GM12878 (cell line): ENCODE measurements around the gene NFAT5. TPM values are rescaled to one million over a fixed set of nuclear protein-coding genes. Genes with fewer than 3 reads are reported as not detected.

ENCODE experiments used
- ATAC-seq: fragments of 200-7000 bp; cut with Tn5 transposase; 3 replicates; pipeline ENCODE4 v1.9.1; 2020; ENCODE audit warnings: mild to moderate bottlenecking, moderate library complexity
- BruUV-seq: library from RNA; stranded (reverse); fragments of 400-500 nt; replicated peaks from 2 replicates; lab custom pipeline; 2021; lab: Mats Ljungman, UMichigan
- CTCF ChIA-PET: fragments of 300-600 bp; sonication (Branson Sonifier 250); formaldehyde crosslinking; extraction: SDS; loops from one replicate; lab custom pipeline; 2021; ENCODE audit warnings: inconsistent platforms; lab: Yijun Ruan, JAX
- POLR2A ChIA-PET: fragments of 350-600 bp; formaldehyde crosslinking; extraction: SDS; loops from one replicate; lab custom pipeline; 2021; ENCODE audit warnings: inconsistent platforms; lab: Charles Lee
- RAD21 ChIA-PET: fragments of 300-600 bp; sonication (Branson Sonifier 250); formaldehyde crosslinking; loops from one replicate; lab custom pipeline; 2023; ENCODE audit warnings: antibody characterized with exemption; ENCODE audit not compliant: unreplicated experiment; lab: Charles Lee
- SMC1A ChIA-PET: fragments of 300-600 bp; sonication (Branson Sonifier 250); formaldehyde crosslinking; loops from one replicate; lab custom pipeline; 2023; ENCODE audit not compliant: unreplicated experiment, uncharacterized antibody; lab: Charles Lee
- DNase-seq: peaks from one replicate; pipeline ENCODE4 v3.0.0-alpha.2; 2011; ENCODE audit warnings: low read depth, low spot score
- FAIRE-seq: peaks from 3 replicates; lab custom pipeline; 2011; peaks lifted over from hg19 to GRCh38; lab: Jason Lieb, UNC
- H2AFZ ChIP-seq: 2 replicates; pipeline ENCODE4 v1.6.0; 2011; ENCODE audit warnings: low read depth, low read length, control low read depth; ENCODE audit not compliant: control insufficient read depth
- H3K27ac ChIP-seq: 2 replicates; pipeline ENCODE4 v1.5.1; 2011; ENCODE audit warnings: control low read depth; ENCODE audit not compliant: control insufficient read depth, insufficient read depth
- H3K27me3 ChIP-seq, 2 experiments: replicated peaks in 1 of 2; 2 replicates each; pipeline versions ENCODE4 v1.6.0 to v1.6.1; 2011; ENCODE audit warnings: low read length in 1 of 2; ENCODE audit not compliant: control insufficient read depth in 2 of 2, insufficient read depth in 2 of 2
- H3K36me3 ChIP-seq, 2 experiments: 2 replicates each; pipeline ENCODE4 v1.5.1; 2011; ENCODE audit warnings: low read length in 1 of 2; ENCODE audit not compliant: control insufficient read depth in 2 of 2, insufficient read depth in 2 of 2
- H3K4me1 ChIP-seq: 2 replicates; pipeline ENCODE4 v1.6.1; 2011; ENCODE audit warnings: mild to moderate bottlenecking, low read length, moderate library complexity, mixed read lengths; ENCODE audit not compliant: control insufficient read depth, insufficient read depth
- H3K4me2 ChIP-seq: 2 replicates; pipeline ENCODE4 v1.6.0; 2011; ENCODE audit warnings: control low read depth; ENCODE audit not compliant: control insufficient read depth, insufficient read depth
- H3K4me3 ChIP-seq: fragments of 200-600 bp; sonication (generic); 2 replicates; pipeline ENCODE4 v1.5.1; 2016
- H3K79me2 ChIP-seq: 2 replicates; pipeline ENCODE4 v1.6.0; 2011; ENCODE audit warnings: low read length; ENCODE audit not compliant: control insufficient read depth, insufficient read depth
- H3K9ac ChIP-seq: 2 replicates; pipeline ENCODE4 v1.8.0; 2011; ENCODE audit warnings: low read length, control low read depth, mixed read lengths; ENCODE audit not compliant: control insufficient read depth, insufficient read depth
- H3K9me3 ChIP-seq: replicated peaks from 3 replicates; pipeline ENCODE4 v1.5.1; 2011; ENCODE audit warnings: mild to moderate bottlenecking, low read length; ENCODE audit not compliant: control insufficient read depth, insufficient read depth
- H4K20me1 ChIP-seq: 2 replicates; pipeline ENCODE4 v1.6.0; 2011; ENCODE audit not compliant: control insufficient read depth, insufficient read depth
- CTCF ChIP-seq, 3 experiments: IDR thresholded peaks in 2 of 3; conservative IDR thresholded peaks in 1 of 3; 2 replicates each; pipeline ENCODE4 v1.5.1; 2011; ENCODE audit warnings: low read depth in 3 of 3, low read length in 3 of 3, mild to moderate bottlenecking in 3 of 3, control low read depth in 2 of 3, moderate library complexity in 2 of 3, inconsistent platforms in 1 of 3, mixed read lengths in 1 of 3; ENCODE audit not compliant: control insufficient read depth in 2 of 3, insufficient read depth in 1 of 3; ENCODE audit errors: extremely low read depth in 1 of 3
- EGR1 ChIP-seq, 2 experiments: IDR thresholded peaks; 1 replicate in 1 of 2; 2 replicates in 1 of 2; pipeline ENCODE4 v1.6.1; 2011 to 2012; ENCODE audit warnings: low read depth in 2 of 2, low read length in 2 of 2, borderline replicate concordance in 1 of 2, mild to moderate bottlenecking in 1 of 2, moderate library complexity in 1 of 2
- MEF2B ChIP-seq: fragments of 450-650 bp; IDR thresholded peaks from 2 replicates; pipeline ENCODE4 v1.6.1; 2018; ENCODE audit warnings: mild to moderate bottlenecking, moderate library complexity; ENCODE audit not compliant: partially characterized antibody, poor library complexity, severe bottlenecking
- NR2F1 ChIP-seq: fragments of 450-650 bp; conservative IDR thresholded peaks from 2 replicates; pipeline ENCODE4 v1.6.1; 2017; ENCODE audit warnings: mild to moderate bottlenecking
- WGBS: methylation state at CpG from one replicate; pipeline ENCODE4 v1.1.6; 2016; ENCODE audit warnings: low lambda C conversion rate; ENCODE audit not compliant: insufficient replicate concordance, insufficient coverage; ENCODE audit errors: missing lambda C conversion rate; 5-methylcytosine and 5-hydroxymethylcytosine counted together
- in situ Hi-C: fragments of 300-500 bp; cut with MboI; formaldehyde crosslinking; loops from 9 replicates; pipeline ENCODE4 v1.14.3; 2018; ENCODE audit warnings: mixed read lengths
- intact Hi-C: fragments of 100-400 bp; cut with micrococcal nuclease; formaldehyde crosslinking; loops from one replicate; pipeline ENCODE4 v1.14.2; 2022; ENCODE audit not compliant: unreplicated experiment
- polyA plus RNA-seq, 11 experiments: library from polyadenylated mRNA; depleted of rRNA in 4 of 11; unstranded in 6 of 11; stranded (reverse) in 5 of 11; fragments of >200 nt; fragmentation: Nextera tagmentation in 4 of 11; fragmentation: Illumina TruSeq in 1 of 11; extraction: Ambion mirVana in 4 of 11; extraction: Trizol in 1 of 11; gene quantifications; 1 replicate in 1 of 11; 2 replicates in 10 of 11; pipeline versions ENCODE4 v1.2.1 to v1.2.3, GENCODE V29; 2011 to 2016; ENCODE audit warnings: inconsistent platforms in 2 of 11, missing spikeins in 2 of 11, low read depth in 1 of 11
- total RNA-seq, 4 experiments: library from RNA; depleted of rRNA in 3 of 4; stranded (reverse); fragments of >200 nt in 3 of 4; fragmentation: Illumina TruSeq in 1 of 4; extraction: Trizol in 1 of 4; gene quantifications; 2 replicates each; pipeline versions ENCODE4 v1.2.1 to v1.2.3, GENCODE V29; 2013 to 2021
- TF ChIP-seq, protein P1 (sequence below): IDR thresholded peaks from 2 replicates; pipeline ENCODE4 v1.6.1; 2011; ENCODE audit warnings: borderline replicate concordance, low read depth, mild to moderate bottlenecking, moderate library complexity, low read length; ENCODE audit not compliant: insufficient read depth, poor library complexity, severe bottlenecking

The NFAT5 gene
- total and polyA plus RNA-seq, 10 of the 15 experiments (the other 5 are each of a cell fraction or from before 2014, with no cell fraction given), result 0.58 to 31.5 (median 12.7) TPM

GRCh38 chr16:69724981-69725479 is 159.3 kb downstream of the NFAT5 start:
- H3K27ac ChIP-seq, result peak overlapping the region; percentile 4; the same call in 1 of the 2 replicates
- no peak for FAIRE-seq
- CTCF ChIA-PET, result interaction anchor here (1.0 to 8.2 kb wide), 6 partner anchors 12 to 325 kb away, joined by 3 to 68 read pairs (median 8); partner anchors contain the start of gene NOB1

More at GRCh38 chr16:69724981-69725479, 159.3 kb downstream of the NFAT5 start:
- no peaks in the 10 kb centered on the region for H4K20me1 ChIP-seq
- in situ Hi-C loops, result no loop called here
- no peak for DNase-seq
- ATAC-seq, result no peak
- no peak overlapping the region for H2AFZ ChIP-seq
- H3K79me2 ChIP-seq, result peaks cover 20% of the 10 kb centered on the region
- H3K36me3 ChIP-seq, result no peaks in the 10 kb centered on the region
- SMC1A ChIA-PET, result interaction anchor here (1.6 to 8.3 kb wide), 5 partner anchors 14 to 329 kb away, joined by 4 to 47 read pairs (median 7); partner anchors contain the start of genes NOB1 and WWP2
- no peaks in the 10 kb centered on the region for H3K27me3 ChIP-seq
- peak overlapping the region; percentile 59 for H3K4me2 ChIP-seq
- TF ChIP-seq, protein P1, sequence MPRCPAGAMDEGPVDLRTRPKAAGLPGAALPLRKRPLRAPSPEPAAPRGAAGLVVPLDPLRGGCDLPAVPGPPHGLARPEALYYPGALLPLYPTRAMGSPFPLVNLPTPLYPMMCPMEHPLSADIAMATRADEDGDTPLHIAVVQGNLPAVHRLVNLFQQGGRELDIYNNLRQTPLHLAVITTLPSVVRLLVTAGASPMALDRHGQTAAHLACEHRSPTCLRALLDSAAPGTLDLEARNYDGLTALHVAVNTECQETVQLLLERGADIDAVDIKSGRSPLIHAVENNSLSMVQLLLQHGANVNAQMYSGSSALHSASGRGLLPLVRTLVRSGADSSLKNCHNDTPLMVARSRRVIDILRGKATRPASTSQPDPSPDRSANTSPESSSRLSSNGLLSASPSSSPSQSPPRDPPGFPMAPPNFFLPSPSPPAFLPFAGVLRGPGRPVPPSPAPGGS, result no peak
- TF ChIP-seq NR2F1, result no peak
- no peak for TF ChIP-seq MEF2B
- no peak for TF ChIP-seq CTCF (IDR thresholded peaks at IDR 0.05 in 2 of 3, conservative IDR thresholded peaks at IDR 0.05 in 1 of 3; ENCODE audit: control insufficient read depth in 2 of 3, extremely low read depth in 1 of 3, insufficient read depth in 1 of 3, low read depth in 3 of 3, low read length in 3 of 3)
- no peak for TF ChIP-seq EGR1 (IDR thresholded peaks at IDR 0.05; ENCODE audit: borderline replicate concordance in 1 of 2, low read depth in 2 of 2, low read length in 2 of 2)
- TF ChIP-seq, all 136 proteins: peak for 0
- RAD21 ChIA-PET, result interaction anchor here (0.7 to 2.2 kb wide), 3 partner anchors 16 to 329 kb away, joined by 3 to 11 read pairs (median 10); partner anchors contain the start of gene NOB1
- Histone ChIP-seq H3K9me3 (no peaks in the 10 kb centered on the region; the same call in 2 of the 3 replicates), H3K9ac (no peak overlapping the region), H3K4me1 (no peaks in the 10 kb centered on the region; the same call in none of the 2 replicates), H3K4me3 (peak overlapping the region; percentile 78; the same call in 1 of the 2 replicates)
- intact Hi-C loops, result no loop called here
- no TSS peak for BruUV-seq
- POLR2A ChIA-PET, result interaction anchor here (0.6 to 5.6 kb wide), 4 partner anchors 22 to 755 kb away, joined by 3 to 25 read pairs (median 3); partner anchors contain the start of gene NOB1
- 98% methylated on average over 6 of the region's 6 CpGs for WGBS
